PFSK-1 (cell line): ENCODE data around the gene NENF. TPM values are rescaled to one million over a fixed set of nuclear protein-coding genes. Genes with fewer than 3 reads are reported as not detected.

Experiments used
- FOXP2 ChIP-seq: optimal IDR thresholded peaks from 2 replicates; pipeline ENCODE3; 2011; ENCODE audit warnings: borderline replicate concordance, control low read depth, inconsistent platforms; ENCODE audit not compliant: insufficient read depth; ENCODE audit errors: extremely low read length, extremely low read depth
- POLR2AphosphoS5 ChIP-seq: IDR thresholded peaks from 2 replicates; pipeline ENCODE4 v1.6.1; 2012; ENCODE audit warnings: low read depth, mild to moderate bottlenecking, control low read depth, low read length, moderate library complexity
- SIN3A ChIP-seq: IDR thresholded peaks from 2 replicates; pipeline ENCODE4 v1.6.1; 2012; ENCODE audit warnings: mild to moderate bottlenecking, low read length, moderate library complexity, borderline replicate concordance; ENCODE audit not compliant: insufficient read depth
- TAF1 ChIP-seq: IDR thresholded peaks from 2 replicates; pipeline ENCODE4 v1.6.1; 2012; ENCODE audit warnings: low read length, control low read depth, borderline replicate concordance; ENCODE audit not compliant: insufficient read depth
- polyA plus RNA-seq: library from polyadenylated mRNA; unstranded; fragments of >200 nt; gene quantifications from one replicate; pipeline ENCODE4 v1.2.1, GENCODE V29; 2012; ENCODE audit warnings: low read depth, missing spikeins; ENCODE audit not compliant: insufficient read length
- TF ChIP-seq, protein P1 (sequence below), 2 experiments: IDR thresholded peaks; 2 replicates each; pipeline versions ENCODE4 v1.6.1 to v1.8.0; 2011 to 2012; ENCODE audit warnings: low read depth in 2 of 2, low read length in 2 of 2, control low read depth in 1 of 2, inconsistent platforms in 1 of 2, mild to moderate bottlenecking in 1 of 2, moderate library complexity in 1 of 2; ENCODE audit not compliant: insufficient read depth in 1 of 2

NENF gene
- 60.6 TPM for polyA plus RNA-seq

DNA sequence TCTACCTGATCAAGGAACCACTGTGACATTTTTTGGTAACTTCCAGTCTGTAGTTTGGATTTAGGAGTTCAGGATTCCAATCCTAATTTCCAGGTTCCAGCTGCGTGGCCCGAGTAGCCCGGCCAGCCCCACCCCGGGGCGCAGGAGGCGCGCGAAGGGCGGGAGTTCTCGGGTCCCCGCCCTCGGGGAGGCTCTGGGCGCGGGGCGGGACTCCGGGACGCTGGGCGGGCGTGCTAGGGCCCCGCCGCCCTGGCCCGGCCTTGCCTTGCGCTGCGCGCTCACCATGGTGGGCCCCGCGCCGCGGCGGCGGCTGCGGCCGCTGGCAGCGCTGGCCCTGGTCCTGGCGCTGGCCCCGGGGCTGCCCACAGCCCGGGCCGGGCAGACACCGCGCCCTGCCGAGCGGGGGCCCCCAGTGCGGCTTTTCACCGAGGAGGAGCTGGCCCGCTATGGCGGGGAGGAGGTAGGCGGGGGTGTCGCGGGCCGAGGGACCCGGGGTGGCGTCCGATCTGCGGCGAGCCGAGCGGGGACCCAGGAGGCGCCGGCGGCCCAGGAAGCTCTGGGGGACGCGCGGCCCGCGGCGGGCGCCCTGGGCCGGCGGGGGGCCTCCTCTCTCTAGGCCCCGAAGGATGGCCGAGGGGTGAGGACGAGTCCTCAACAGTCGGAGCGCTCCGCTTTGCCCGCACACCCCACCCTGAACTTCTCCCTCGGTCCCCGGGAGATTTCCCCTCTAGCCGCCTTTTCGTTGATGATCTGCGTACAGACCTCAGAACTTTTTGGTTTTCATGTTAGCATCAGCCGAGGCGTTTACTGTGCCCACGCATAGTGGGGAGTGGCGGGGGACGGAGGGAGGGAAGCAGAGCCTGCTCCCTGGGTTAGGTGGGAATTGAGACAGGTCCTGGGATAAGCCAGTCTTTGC is at the start of gene NENF:
Gene NENF (plus strand): TSS at position 260 of the 916 bp plus-strand sequence. CDS start 24 bp downstream, at position 284.
- TF ChIP-seq, protein P1, sequence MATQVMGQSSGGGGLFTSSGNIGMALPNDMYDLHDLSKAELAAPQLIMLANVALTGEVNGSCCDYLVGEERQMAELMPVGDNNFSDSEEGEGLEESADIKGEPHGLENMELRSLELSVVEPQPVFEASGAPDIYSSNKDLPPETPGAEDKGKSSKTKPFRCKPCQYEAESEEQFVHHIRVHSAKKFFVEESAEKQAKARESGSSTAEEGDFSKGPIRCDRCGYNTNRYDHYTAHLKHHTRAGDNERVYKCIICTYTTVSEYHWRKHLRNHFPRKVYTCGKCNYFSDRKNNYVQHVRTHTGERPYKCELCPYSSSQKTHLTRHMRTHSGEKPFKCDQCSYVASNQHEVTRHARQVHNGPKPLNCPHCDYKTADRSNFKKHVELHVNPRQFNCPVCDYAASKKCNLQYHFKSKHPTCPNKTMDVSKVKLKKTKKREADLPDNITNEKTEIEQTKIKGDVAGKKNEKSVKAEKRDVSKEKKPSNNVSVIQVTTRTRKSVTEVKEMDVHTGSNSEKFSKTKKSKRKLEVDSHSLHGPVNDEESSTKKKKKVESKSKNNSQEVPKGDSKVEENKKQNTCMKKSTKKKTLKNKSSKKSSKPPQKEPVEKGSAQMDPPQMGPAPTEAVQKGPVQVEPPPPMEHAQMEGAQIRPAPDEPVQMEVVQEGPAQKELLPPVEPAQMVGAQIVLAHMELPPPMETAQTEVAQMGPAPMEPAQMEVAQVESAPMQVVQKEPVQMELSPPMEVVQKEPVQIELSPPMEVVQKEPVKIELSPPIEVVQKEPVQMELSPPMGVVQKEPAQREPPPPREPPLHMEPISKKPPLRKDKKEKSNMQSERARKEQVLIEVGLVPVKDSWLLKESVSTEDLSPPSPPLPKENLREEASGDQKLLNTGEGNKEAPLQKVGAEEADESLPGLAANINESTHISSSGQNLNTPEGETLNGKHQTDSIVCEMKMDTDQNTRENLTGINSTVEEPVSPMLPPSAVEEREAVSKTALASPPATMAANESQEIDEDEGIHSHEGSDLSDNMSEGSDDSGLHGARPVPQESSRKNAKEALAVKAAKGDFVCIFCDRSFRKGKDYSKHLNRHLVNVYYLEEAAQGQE (IDR thresholded peaks at IDR 0.05; ENCODE audit: insufficient read depth in 1 of 2, low read depth in 2 of 2, low read length in 2 of 2), result peak; percentile 63 to 89; a peak in 3 of 4 replicates
- TF ChIP-seq SIN3A, result 0 out of 2 replicates have a peak, but pooled peaks have one; percentile 13
- peak; percentile 75; the same call in 1 of the 2 replicates for TF ChIP-seq TAF1
- TF ChIP-seq POLR2AphosphoS5, result peak; percentile 58; the same call in 1 of the 2 replicates
- TF ChIP-seq FOXP2, result peak; percentile 54

DNA sequence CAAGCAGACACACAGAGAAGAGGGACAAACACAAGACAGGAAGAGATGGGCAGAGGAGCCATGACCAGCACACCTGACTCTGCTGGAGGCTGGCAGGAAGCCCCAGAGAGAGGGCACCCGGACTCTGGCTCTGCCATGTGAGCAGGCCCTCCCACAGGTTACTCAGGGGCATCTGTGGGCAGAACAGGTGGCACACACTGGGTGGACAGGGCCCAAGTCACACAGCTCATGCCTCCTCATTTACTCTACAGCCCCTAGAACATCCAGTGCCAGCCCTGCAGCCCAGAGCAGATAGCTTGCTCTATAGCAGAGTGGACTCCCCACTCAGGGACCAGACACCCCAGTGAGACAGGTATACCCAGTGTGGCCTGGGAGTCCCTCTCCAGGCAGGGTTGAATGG is 46.7 kb upstream of the NENF start:
- TF ChIP-seq FOXP2, result no peak
- TF ChIP-seq SIN3A, result no peak
- TF ChIP-seq TAF1, result no peak
- TF ChIP-seq, protein P1 (IDR thresholded peaks at IDR 0.05; ENCODE audit: insufficient read depth in 1 of 2, low read depth in 2 of 2, low read length in 2 of 2), result no peak
- TF ChIP-seq POLR2AphosphoS5, result no peak

GRCh38 chr1:212388985-212389716 is 43.6 kb upstream of the NENF start:
- TF ChIP-seq SIN3A, result no peak
- TF ChIP-seq, protein P1 (IDR thresholded peaks at IDR 0.05; ENCODE audit: insufficient read depth in 1 of 2, low read depth in 2 of 2, low read length in 2 of 2), result no peak
- TF ChIP-seq FOXP2, result no peak
- no peak for TF ChIP-seq POLR2AphosphoS5
- no peak for TF ChIP-seq TAF1

GRCh38 chr1:212396638-212397037 is 36.1 kb upstream of the NENF start:
- TF ChIP-seq TAF1 (no peak), FOXP2 (no peak), SIN3A (no peak), POLR2AphosphoS5 (no peak)
- TF ChIP-seq, protein P1 (IDR thresholded peaks at IDR 0.05; ENCODE audit: insufficient read depth in 1 of 2, low read depth in 2 of 2, low read length in 2 of 2), result no peak
